ENCODE data around the gene MMD. TPM values are rescaled to one million over a fixed set of nuclear protein-coding genes. Genes with fewer than 3 reads are reported as not detected.

Gene MMD
- total and polyA plus RNA-seq, 9 of the 15 experiments (the other 6 are each of a cell fraction or from before 2014, with no cell fraction given), result 3.1 to 18.9 (median 10.7) TPM

- TF ChIP-seq DDX20 (tag; IDR thresholded peaks at IDR 0.05; ENCODE audit: low read depth) (no peak), WHSC1 (IDR thresholded peaks at IDR 0.05; ENCODE audit: low read length) (no peak), ELK1 (CRISPR knock-in tag; IDR thresholded peaks at IDR 0.05) (no peak), SMAD4 (CRISPR knock-in tag; conservative IDR thresholded peaks at IDR 0.05) (peak; percentile 44; the same call in 1 of the 2 replicates), SMARCE1 (IDR thresholded peaks at IDR 0.05) (peak; percentile 43; the same call in 1 of the 2 replicates), E2F3 (CRISPR knock-in tag; IDR thresholded peaks at IDR 0.05) (peak; percentile 23; the same call in 1 of the 2 replicates), USF2 (CRISPR knock-in tag; IDR thresholded peaks at IDR 0.05) (no peak), TEAD4 (IDR thresholded peaks at IDR 0.05; ENCODE audit: low read length) (no peak), TEAD4 (CRISPR knock-in tag; IDR thresholded peaks at IDR 0.05; ENCODE audit: borderline replicate concordance) (no peak), CTCFL (IDR thresholded peaks at IDR 0.05; ENCODE audit: borderline replicate concordance, insufficient read depth, low read depth, low read length, poor library complexity, severe bottlenecking) (no peak), MAZ (CRISPR knock-in tag; conservative IDR thresholded peaks at IDR 0.05 in 1 of 2, IDR thresholded peaks at IDR 0.05 in 1 of 2) (peak in 1 of 2 experiments; percentile 15; a peak in 1 of 4 replicates), SRF (CRISPR knock-in tag; IDR thresholded peaks at IDR 0.05) (peak in 1 of 2 experiments; percentile 38; a peak in 1 of 4 replicates), POLR2H (tag; IDR thresholded peaks at IDR 0.05; ENCODE audit: low read depth) (no peak), ETV6 (IDR thresholded peaks at IDR 0.05; ENCODE audit: borderline replicate concordance in 1 of 2, low read depth in 2 of 2, low read length in 1 of 2) (no peak), ETV6 (CRISPR knock-in tag; IDR thresholded peaks at IDR 0.05; ENCODE audit: borderline replicate concordance) (0 out of 2 replicates have a peak, but pooled peaks have one; percentile 16), ZNF212 (CRISPR knock-in tag; IDR thresholded peaks at IDR 0.05) (no peak), ILK (tag; IDR thresholded peaks at IDR 0.05; ENCODE audit: borderline replicate concordance, low read depth) (no peak), JUNB (CRISPR knock-in tag; conservative IDR thresholded peaks at IDR 0.05) (no peak), CBX2 (IDR thresholded peaks at IDR 0.05; ENCODE audit: insufficient read depth, low read length, poor library complexity, severe bottlenecking) (no peak), ZNF431 (CRISPR knock-in tag; IDR thresholded peaks at IDR 0.05) (no peak), NCOA4 (IDR thresholded peaks at IDR 0.05; ENCODE audit: partially characterized antibody) (no peak), ZNF551 (CRISPR knock-in tag; IDR thresholded peaks at IDR 0.05) (no peak), ZZZ3 (IDR thresholded peaks at IDR 0.05) (no peak), FOS (IDR thresholded peaks at IDR 0.05; ENCODE audit: extremely low read depth, insufficient read length) (no peak), ZKSCAN3 (CRISPR knock-in tag; IDR thresholded peaks at IDR 0.05) (no peak)
Observed at GRCh38 chr17:55420776-55421178, 858 bp downstream of the MMD start (continued).

All from K562 (cell line).